HG02973 (cell line): ENCODE results near the gene CDC20B.
"Not testable (repeated sequence)": the region's sequence is repeated elsewhere in the genome, so short reads cannot be mapped to it uniquely, and the experiment has no call there.

Experiments
- ATAC-seq: cut with Tn5 transposase; IDR thresholded peaks from one replicate; pipeline ENCODE4 v1.9.1; 2021; ENCODE audit warnings: moderate library complexity; ENCODE audit not compliant: unreplicated experiment

Gene CDC20B

GRCh38 chr5:55104946-55105701, 67.9 kb downstream of the CDC20B start:
- no peak for ATAC-seq

- ATAC-seq: no peak
These were observed 68.8 kb downstream of the CDC20B start for GRCh38 chr5:55104036-55104772.

GRCh38 chr5:55102348-55102747, 70.6 kb downstream of the CDC20B start, which contains the start of gene GZMA:
GZMA (plus strand) TSS chr5:55102646; CDS start chr5:55102683, 37 bp downstream.
- ATAC-seq: no peak

GRCh38 chr5:55101556-55102276, 71.3 kb downstream of the CDC20B start:
- no peak for ATAC-seq

GRCh38 chr5:55101148-55101547, 71.8 kb downstream of the CDC20B start:
- ATAC-seq: not testable (repeated sequence)

- ATAC-seq: no peak
These were observed 76.1 kb downstream of the CDC20B start for GRCh38 chr5:55096861-55097260.

GRCh38 chr5:55096182-55096581, 76.8 kb downstream of the CDC20B start:
- ATAC-seq: no peak

- not testable (repeated sequence) for ATAC-seq
These were observed 82.0 kb downstream of the CDC20B start for GRCh38 chr5:55091011-55091410.

GRCh38 chr5:55089301-55089700, 83.7 kb downstream of the CDC20B start:
- ATAC-seq: not testable (repeated sequence)

GRCh38 chr5:55081541-55081940, 91.4 kb downstream of the CDC20B start:
- ATAC-seq: no peak

GRCh38 chr5:55073211-55073610, 99.8 kb downstream of the CDC20B start:
- no peak for ATAC-seq

- no peak for ATAC-seq
These were observed 100.3 kb downstream of the CDC20B start for GRCh38 chr5:55072666-55073065.

GRCh38 chr5:55071413-55071812, 101.6 kb downstream of the CDC20B start:
- ATAC-seq: no peak

GRCh38 chr5:55070968-55071367, 102.0 kb downstream of the CDC20B start:
- no peak for ATAC-seq

GRCh38 chr5:55066277-55066676, 106.7 kb downstream of the CDC20B start:
- no peak for ATAC-seq

GRCh38 chr5:55064523-55064922, 108.5 kb downstream of the CDC20B start:
- no peak for ATAC-seq

- no peak for ATAC-seq
These were observed 109.1 kb downstream of the CDC20B start for GRCh38 chr5:55063899-55064298.

- ATAC-seq: no peak
These were observed 109.6 kb downstream of the CDC20B start for GRCh38 chr5:55063220-55063863.
